ENCODE measurements around the gene IL22RA2. TPM values are rescaled to one million over a fixed set of nuclear protein-coding genes. Genes with fewer than 3 reads are reported as not detected.
"Not testable (repeated sequence)": the region's sequence is repeated elsewhere in the genome, so short reads cannot be mapped to it uniquely, and the experiment has no call there.

IL22RA2 gene
- total RNA-seq, 3 donors from 2014 or later: not detected

GRCh38 chr6:137208279-137208678 is 34.8 kb upstream of the IL22RA2 start:
- DNase-seq (no peak), ATAC-seq (no peak)
- no peaks in the 10 kb centered on the region for H3K9me3 Mint-ChIP-seq
- H3K4me1 Mint-ChIP-seq (ENCODE audit: low read depth): peaks cover 34% of the 10 kb centered on the region
- H3K36me3 Mint-ChIP-seq (ENCODE audit: insufficient read depth): peaks cover 52% of the 10 kb centered on the region
- no peak overlapping the region for H3K4me3 Mint-ChIP-seq
- no peaks in the 10 kb centered on the region for H3K27me3 Mint-ChIP-seq (ENCODE audit: low read depth)

GRCh38 chr6:137207457-137207856 is 34.0 kb upstream of the IL22RA2 start:
- H3K4me1 Mint-ChIP-seq (ENCODE audit: low read depth): peaks cover 30% of the 10 kb centered on the region
- H3K4me3 Mint-ChIP-seq; ATAC-seq; H3K9me3 Mint-ChIP-seq; DNase-seq; H3K27me3 Mint-ChIP-seq (ENCODE audit: low read depth): not testable (repeated sequence)
- peaks cover 54% of the 10 kb centered on the region for H3K36me3 Mint-ChIP-seq (ENCODE audit: insufficient read depth)

GRCh38 chr6:137206577-137206976 is 33.1 kb upstream of the IL22RA2 start:
- peaks cover 23% of the 10 kb centered on the region for H3K4me1 Mint-ChIP-seq (ENCODE audit: low read depth)
- no peak overlapping the region for H3K4me3 Mint-ChIP-seq
- H3K36me3 Mint-ChIP-seq (ENCODE audit: insufficient read depth): peaks cover 53% of the 10 kb centered on the region

GRCh38 chr6:137203256-137203655 is 29.8 kb upstream of the IL22RA2 start:
- DNase-seq: no peak
- H3K9me3 Mint-ChIP-seq: no peaks in the 10 kb centered on the region
- no peak for ATAC-seq

More at GRCh38 chr6:137206577-137206976, 33.1 kb upstream of the IL22RA2 start:
- ATAC-seq: no peak
- no peak for DNase-seq
- Mint-ChIP-seq H3K27me3 (ENCODE audit: low read depth) (no peaks in the 10 kb centered on the region), H3K9me3 (no peaks in the 10 kb centered on the region)

GRCh38 chr6:137202078-137202477 is 28.6 kb upstream of the IL22RA2 start:
- Mint-ChIP-seq H3K27me3 (ENCODE audit: low read depth) (no peaks in the 10 kb centered on the region), H3K4me1 (ENCODE audit: low read depth) (peaks cover 8% of the 10 kb centered on the region), H3K4me3 (no peak overlapping the region), H3K9me3 (no peaks in the 10 kb centered on the region), H3K36me3 (ENCODE audit: insufficient read depth) (peaks cover 47% of the 10 kb centered on the region)
- ATAC-seq (no peak), DNase-seq (no peak)

More at GRCh38 chr6:137203256-137203655, 29.8 kb upstream of the IL22RA2 start:
- Mint-ChIP-seq H3K4me1 (ENCODE audit: low read depth) (peaks cover 10% of the 10 kb centered on the region), H3K4me3 (no peak overlapping the region), H3K36me3 (ENCODE audit: insufficient read depth) (peaks cover 48% of the 10 kb centered on the region), H3K27me3 (ENCODE audit: low read depth) (no peaks in the 10 kb centered on the region)

GRCh38 chr6:137201006-137201405 is 27.6 kb upstream of the IL22RA2 start:
- no peaks in the 10 kb centered on the region for H3K27me3 Mint-ChIP-seq (ENCODE audit: low read depth)

GRCh38 chr6:137200288-137200687 is 26.8 kb upstream of the IL22RA2 start:
- no peak overlapping the region for H3K4me3 Mint-ChIP-seq
- H3K36me3 Mint-ChIP-seq (ENCODE audit: insufficient read depth): peaks cover 37% of the 10 kb centered on the region
- no peak for DNase-seq
- ATAC-seq: no peak
- H3K27me3 Mint-ChIP-seq (ENCODE audit: low read depth): no peaks in the 10 kb centered on the region
- H3K4me1 Mint-ChIP-seq (ENCODE audit: low read depth): peaks cover 18% of the 10 kb centered on the region
- no peaks in the 10 kb centered on the region for H3K9me3 Mint-ChIP-seq

More at GRCh38 chr6:137201006-137201405, 27.6 kb upstream of the IL22RA2 start:
- ATAC-seq (no peak), DNase-seq (no peak)
- Mint-ChIP-seq H3K4me3 (no peak overlapping the region), H3K4me1 (ENCODE audit: low read depth) (peaks cover 14% of the 10 kb centered on the region), H3K9me3 (no peaks in the 10 kb centered on the region), H3K36me3 (ENCODE audit: insufficient read depth) (peaks cover 41% of the 10 kb centered on the region)

- Mint-ChIP-seq H3K4me3 (no peak overlapping the region), H3K36me3 (ENCODE audit: insufficient read depth) (peaks cover 17% of the 10 kb centered on the region), H3K4me1 (ENCODE audit: low read depth) (peaks cover 14% of the 10 kb centered on the region), H3K27me3 (ENCODE audit: low read depth) (no peaks in the 10 kb centered on the region), H3K9me3 (no peaks in the 10 kb centered on the region)
- ATAC-seq (no peak), DNase-seq (no peak)
These were observed 24.5 kb upstream of the IL22RA2 start for GRCh38 chr6:137197684-137198645.

GRCh38 chr6:137193256-137194070 is 20.0 kb upstream of the IL22RA2 start:
- Mint-ChIP-seq H3K4me1 (ENCODE audit: low read depth) (peaks cover 14% of the 10 kb centered on the region), H3K4me3 (no peak overlapping the region), H3K27me3 (ENCODE audit: low read depth) (no peaks in the 10 kb centered on the region), H3K9me3 (no peaks in the 10 kb centered on the region), H3K36me3 (ENCODE audit: insufficient read depth) (peaks cover 10% of the 10 kb centered on the region)
- no peak for DNase-seq
- ATAC-seq: no peak

- H3K4me1 Mint-ChIP-seq (ENCODE audit: low read depth): peaks cover 12% of the 10 kb centered on the region
- ATAC-seq (no peak), DNase-seq (no peak)
- H3K4me3 Mint-ChIP-seq: no peak overlapping the region
- peaks cover 6% of the 10 kb centered on the region for H3K36me3 Mint-ChIP-seq (ENCODE audit: insufficient read depth)
- no peaks in the 10 kb centered on the region for H3K9me3 Mint-ChIP-seq
- no peaks in the 10 kb centered on the region for H3K27me3 Mint-ChIP-seq (ENCODE audit: low read depth)
These were observed 19.4 kb upstream of the IL22RA2 start for GRCh38 chr6:137192821-137193220.

GRCh38 chr6:137191670-137192069 is 18.2 kb upstream of the IL22RA2 start:
- Mint-ChIP-seq H3K27me3 (ENCODE audit: low read depth) (no peaks in the 10 kb centered on the region), H3K36me3 (ENCODE audit: insufficient read depth) (peaks cover 2% of the 10 kb centered on the region), H3K4me3 (no peak overlapping the region), H3K4me1 (ENCODE audit: low read depth) (peaks cover 8% of the 10 kb centered on the region), H3K9me3 (no peaks in the 10 kb centered on the region)
- DNase-seq (no peak), ATAC-seq (no peak)

- ATAC-seq: no peak
- Mint-ChIP-seq H3K9me3 (no peaks in the 10 kb centered on the region), H3K36me3 (ENCODE audit: insufficient read depth) (peaks cover 2% of the 10 kb centered on the region), H3K4me1 (ENCODE audit: low read depth) (peaks cover 6% of the 10 kb centered on the region), H3K4me3 (no peak overlapping the region), H3K27me3 (ENCODE audit: low read depth) (no peaks in the 10 kb centered on the region)
- DNase-seq: no peak
These were observed 17.8 kb upstream of the IL22RA2 start for GRCh38 chr6:137191236-137191635.

GRCh38 chr6:137190583-137191094 is 17.2 kb upstream of the IL22RA2 start:
- DNase-seq (no peak), ATAC-seq (no peak)
- Mint-ChIP-seq H3K36me3 (ENCODE audit: insufficient read depth) (peaks cover 2% of the 10 kb centered on the region), H3K9me3 (peaks cover 3% of the 10 kb centered on the region), H3K4me3 (no peak overlapping the region), H3K27me3 (ENCODE audit: low read depth) (peaks cover 4% of the 10 kb centered on the region), H3K4me1 (ENCODE audit: low read depth) (peaks cover under 1% of the 10 kb centered on the region)

GRCh38 chr6:137188855-137189254 is 15.4 kb upstream of the IL22RA2 start:
- H3K4me1 Mint-ChIP-seq (ENCODE audit: low read depth): no peaks in the 10 kb centered on the region
- peaks cover 4% of the 10 kb centered on the region for H3K36me3 Mint-ChIP-seq (ENCODE audit: insufficient read depth)
- DNase-seq: no peak
- peaks cover 4% of the 10 kb centered on the region for H3K27me3 Mint-ChIP-seq (ENCODE audit: low read depth)
- ATAC-seq: no peak
- H3K9me3 Mint-ChIP-seq: peaks cover 8% of the 10 kb centered on the region
- no peak overlapping the region for H3K4me3 Mint-ChIP-seq

All from activated T-cell treated with anti-CD3 and anti-CD28 coated beads, Interleukin-2, amount 50 U/mL, for 4 hours (primary cell).